ENCODE measurements around the gene BEST2.

- TF ChIP-seq POLR2A (IDR thresholded peaks at IDR 0.05; ENCODE audit: low read length) (no peak), GATA1 (IDR thresholded peaks at IDR 0.05; ENCODE audit: low read depth, low read length) (no peak)
Measured at GRCh38 chr19:12723381-12723640, 28.3 kb upstream of the BEST2 start.

Data from erythroblast (primary cell).